Skeletal muscle satellite cell (primary cell): Measurements from ENCODE around the gene SEZ6L.

Experiments
- H3K27me3 ChIP-seq: 2 replicates; pipeline ENCODE4 v1.7.0; 2013; ENCODE audit warnings: low read length; ENCODE audit not compliant: control insufficient read depth, insufficient read depth
- H3K36me3 ChIP-seq: 2 replicates; pipeline ENCODE4 v1.7.0; 2013; ENCODE audit warnings: mild to moderate bottlenecking, control low read depth, low read length; ENCODE audit not compliant: insufficient read depth
- H3K4me1 ChIP-seq: 2 replicates; pipeline ENCODE4 v1.7.0; 2013; ENCODE audit warnings: low read length; ENCODE audit not compliant: control insufficient read depth, insufficient read depth
- H3K4me2 ChIP-seq: 2 replicates; pipeline ENCODE4 v1.7.0; 2013; ENCODE audit warnings: mild to moderate bottlenecking, low read length
- H3K4me3 ChIP-seq: 2 replicates; pipeline ENCODE4 v1.7.0; 2013; ENCODE audit warnings: low read length
- H3K9ac ChIP-seq: 2 replicates; pipeline ENCODE4 v1.7.0; 2013; ENCODE audit warnings: mild to moderate bottlenecking, low read depth, low read length, moderate library complexity
- H3K9me3 ChIP-seq: replicated peaks from 2 replicates; pipeline ENCODE4 v1.7.0; 2013; ENCODE audit warnings: mild to moderate bottlenecking, control low read depth, low read length

The SEZ6L gene

DNA sequence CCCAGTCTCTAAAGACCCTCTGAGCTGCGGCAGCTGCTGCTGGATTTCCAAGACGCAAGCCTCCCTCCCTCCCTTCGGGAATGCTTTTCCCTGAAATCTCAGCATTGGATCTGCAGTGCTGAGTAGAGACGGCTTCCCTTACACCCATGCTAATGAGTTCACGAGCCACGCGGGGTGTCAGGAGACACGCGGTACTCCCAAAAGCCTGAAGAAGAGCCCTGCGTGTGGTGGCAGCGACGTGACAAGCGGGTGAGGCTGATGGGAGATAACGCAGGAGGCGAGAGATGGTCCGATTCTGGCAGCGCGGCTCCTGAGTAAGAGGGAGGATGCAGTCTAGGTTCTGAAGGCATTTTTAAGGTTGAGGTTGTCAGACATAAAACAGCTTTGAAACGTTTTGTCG lies 185.4 kb downstream of the SEZ6L start:
- peaks cover 3% of the 10 kb centered on the region for H3K4me1 ChIP-seq
- no peak overlapping the region for H3K4me3 ChIP-seq
- H3K4me2 ChIP-seq = no peak overlapping the region
- H3K9me3 ChIP-seq = no peaks in the 10 kb centered on the region
- no peak overlapping the region for H3K9ac ChIP-seq
- H3K36me3 ChIP-seq = no peaks in the 10 kb centered on the region
- H3K27me3 ChIP-seq = peaks cover 44% of the 10 kb centered on the region

- H3K4me2 ChIP-seq = no peak overlapping the region
- H3K9me3 ChIP-seq = no peaks in the 10 kb centered on the region
- no peak overlapping the region for H3K9ac ChIP-seq
- H3K4me3 ChIP-seq = no peak overlapping the region
- peaks cover 3% of the 10 kb centered on the region for H3K4me1 ChIP-seq
- H3K36me3 ChIP-seq = no peaks in the 10 kb centered on the region
- H3K27me3 ChIP-seq = peaks cover 49% of the 10 kb centered on the region
These were observed 188.0 kb downstream of the SEZ6L start for GRCh38 chr22:26357281-26357680.

DNA sequence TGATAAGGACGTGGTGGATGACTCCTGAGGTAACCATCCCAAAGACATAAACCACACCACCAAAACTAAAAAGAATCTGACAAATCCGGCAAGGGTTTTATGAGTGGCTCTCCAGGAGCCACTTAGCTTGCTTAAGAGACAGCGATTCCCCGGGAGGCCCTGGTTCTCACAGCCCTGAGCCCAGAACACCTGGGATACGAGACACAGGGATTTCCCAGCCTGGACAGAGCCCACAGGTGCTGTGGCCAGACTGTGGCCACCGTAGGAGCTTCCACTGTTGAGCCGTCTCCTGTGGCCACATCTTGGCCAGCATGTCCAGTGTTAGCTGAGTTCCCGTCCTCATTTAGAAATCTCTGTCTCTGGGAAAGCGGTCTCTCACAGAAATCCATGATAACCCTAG lies 188.6 kb downstream of the SEZ6L start:
- no peak overlapping the region for H3K4me2 ChIP-seq

GRCh38 chr22:26359156-26359555 lies 189.9 kb downstream of the SEZ6L start:
- Histone ChIP-seq H3K4me3 (no peak overlapping the region), H3K4me1 (peaks cover 3% of the 10 kb centered on the region), H3K9ac (no peak overlapping the region), H3K4me2 (no peak overlapping the region), H3K27me3 (peaks cover 51% of the 10 kb centered on the region), H3K9me3 (no peaks in the 10 kb centered on the region), H3K36me3 (no peaks in the 10 kb centered on the region)

More for the DNA sequence above, 188.6 kb downstream of the SEZ6L start:
- Histone ChIP-seq H3K4me3 (no peak overlapping the region), H3K27me3 (peaks cover 49% of the 10 kb centered on the region), H3K9me3 (no peaks in the 10 kb centered on the region), H3K4me1 (peaks cover 3% of the 10 kb centered on the region), H3K36me3 (no peaks in the 10 kb centered on the region), H3K9ac (no peak overlapping the region)

DNA sequence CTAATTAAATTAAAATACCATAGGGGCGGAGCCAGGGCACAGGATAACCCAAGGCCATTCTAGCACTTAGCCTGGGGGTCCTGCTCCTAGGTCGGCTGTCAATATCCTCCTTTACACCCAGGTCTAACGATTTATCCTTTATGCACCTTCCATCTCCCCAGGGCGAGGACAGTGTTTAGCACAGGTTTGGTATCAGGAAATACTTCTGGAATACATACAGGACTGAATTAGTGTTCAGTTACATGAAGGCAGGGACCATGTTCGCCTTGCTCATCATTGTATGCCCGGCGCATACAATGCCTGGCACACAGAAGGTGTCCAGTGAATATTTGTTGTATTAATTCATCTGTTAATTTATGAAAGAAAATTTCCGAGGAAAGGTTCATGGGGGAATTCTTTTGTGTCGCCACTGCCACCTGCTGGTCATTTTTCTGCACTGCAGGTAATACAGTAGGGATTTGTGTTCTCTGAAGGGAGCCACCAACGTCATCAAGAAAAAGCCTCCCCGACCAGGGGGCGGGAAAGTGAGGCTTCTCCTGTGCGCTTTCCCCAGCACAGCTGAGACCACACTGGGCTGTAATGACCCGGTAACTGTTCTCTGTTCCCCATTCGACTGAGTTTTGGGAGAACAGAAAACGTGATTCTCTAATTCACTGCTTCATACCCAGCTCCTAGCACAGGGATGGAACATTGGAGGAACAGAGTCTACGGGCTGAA lies 191.1 kb downstream of the SEZ6L start:
- Histone ChIP-seq H3K4me2 (peak overlapping the region; percentile 69), H3K4me1 (peaks cover 3% of the 10 kb centered on the region), H3K27me3 (peaks cover 40% of the 10 kb centered on the region), H3K36me3 (no peaks in the 10 kb centered on the region), H3K9me3 (no peaks in the 10 kb centered on the region), H3K4me3 (peak overlapping the region; percentile 42), H3K9ac (no peak overlapping the region)

GRCh38 chr22:26362471-26362870 lies 193.2 kb downstream of the SEZ6L start:
- H3K9ac ChIP-seq = no peak overlapping the region
- no peaks in the 10 kb centered on the region for H3K9me3 ChIP-seq
- H3K4me1 ChIP-seq = no peaks in the 10 kb centered on the region
- H3K36me3 ChIP-seq = no peaks in the 10 kb centered on the region
- no peak overlapping the region for H3K4me2 ChIP-seq
- H3K27me3 ChIP-seq = peaks cover 34% of the 10 kb centered on the region
- H3K4me3 ChIP-seq = no peak overlapping the region

- H3K27me3 ChIP-seq = peaks cover 25% of the 10 kb centered on the region
- no peak overlapping the region for H3K9ac ChIP-seq
These were observed 195.1 kb downstream of the SEZ6L start for GRCh38 chr22:26364066-26365015.

GRCh38 chr22:26367402-26368245 lies 198.4 kb downstream of the SEZ6L start:
- Histone ChIP-seq H3K36me3 (no peaks in the 10 kb centered on the region), H3K4me3 (no peak overlapping the region), H3K27me3 (peaks cover 22% of the 10 kb centered on the region), H3K9me3 (no peaks in the 10 kb centered on the region), H3K4me2 (no peak overlapping the region), H3K9ac (no peak overlapping the region), H3K4me1 (no peaks in the 10 kb centered on the region)

More at GRCh38 chr22:26364066-26365015, 195.1 kb downstream of the SEZ6L start:
- Histone ChIP-seq H3K4me1 (no peaks in the 10 kb centered on the region), H3K4me3 (no peak overlapping the region), H3K9me3 (no peaks in the 10 kb centered on the region), H3K4me2 (no peak overlapping the region), H3K36me3 (no peaks in the 10 kb centered on the region)

DNA sequence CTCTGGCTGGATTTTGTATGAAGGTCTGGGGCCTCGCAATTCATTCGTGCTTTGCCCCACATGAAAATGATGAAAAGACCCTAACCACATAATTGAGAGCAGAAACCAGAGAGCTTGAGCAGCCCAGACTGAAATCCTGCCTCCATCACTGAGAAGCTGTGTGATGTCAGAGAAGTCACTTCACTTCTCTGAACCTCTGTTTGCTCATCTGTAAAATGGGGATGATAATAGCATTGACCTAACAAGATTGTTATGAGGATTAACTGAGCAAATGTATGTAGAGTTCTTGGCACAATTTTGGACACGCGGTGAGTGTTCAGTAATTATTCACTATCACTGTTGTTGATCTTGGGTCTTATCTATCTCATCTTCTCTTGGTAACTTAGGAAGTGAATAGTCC lies 203.6 kb downstream of the SEZ6L start:
- peaks cover 54% of the 10 kb centered on the region for H3K27me3 ChIP-seq
- H3K9ac ChIP-seq = no peak overlapping the region
- H3K9me3 ChIP-seq = no peaks in the 10 kb centered on the region
- no peak overlapping the region for H3K4me3 ChIP-seq
- no peak overlapping the region for H3K4me2 ChIP-seq
- no peaks in the 10 kb centered on the region for H3K4me1 ChIP-seq
- no peaks in the 10 kb centered on the region for H3K36me3 ChIP-seq

DNA sequence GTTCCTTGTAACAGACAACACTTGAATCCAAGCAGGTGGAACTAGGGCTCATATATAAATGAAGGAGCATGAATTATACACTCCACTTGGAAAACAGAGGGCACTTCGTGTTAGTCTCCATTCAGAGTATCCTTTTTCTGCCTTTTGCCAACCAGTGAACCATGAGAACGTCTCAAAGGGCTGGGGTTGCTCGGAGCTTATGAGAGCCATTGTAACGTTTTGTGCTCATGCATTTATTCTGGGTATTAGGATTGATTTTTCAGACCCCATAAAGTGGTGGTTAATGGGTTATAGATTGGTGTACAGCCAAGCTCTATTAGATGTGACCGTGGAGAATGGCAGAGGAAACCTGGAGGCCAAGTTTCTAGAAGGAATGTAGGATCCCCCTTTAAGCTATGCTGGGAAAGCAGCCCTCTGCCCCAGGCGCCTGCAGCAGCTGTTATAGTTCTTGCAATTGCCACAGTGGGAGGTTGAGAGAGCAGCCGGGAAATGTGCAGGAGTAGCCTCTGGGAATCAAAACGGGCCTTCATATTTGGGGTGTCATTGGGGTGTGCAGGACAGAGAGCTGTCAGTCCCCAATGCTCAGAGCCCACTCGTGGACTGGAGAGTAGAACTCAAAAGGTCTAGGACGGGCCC lies 205.2 kb downstream of the SEZ6L start:
- H3K4me1 ChIP-seq = no peaks in the 10 kb centered on the region
- no peak overlapping the region for H3K9ac ChIP-seq
- peaks cover 70% of the 10 kb centered on the region for H3K27me3 ChIP-seq

More for the DNA sequence above, 205.2 kb downstream of the SEZ6L start:
- Histone ChIP-seq H3K4me3 (no peak overlapping the region), H3K36me3 (no peaks in the 10 kb centered on the region), H3K4me2 (no peak overlapping the region), H3K9me3 (no peaks in the 10 kb centered on the region)
